Loucy (cell line): Measurements from ENCODE around the gene KDM4C.

ENCODE experiments used
- H2AFZ ChIP-seq: fragments of 200-600 bp; sonication (generic); 2 replicates; pipeline ENCODE4 v1.6.0; 2016; ENCODE audit warnings: antibody characterized with exemption, mild to moderate bottlenecking, low read length, moderate library complexity
- H3F3A ChIP-seq: fragments of 200-600 bp; 2 replicates; pipeline ENCODE4 v1.6.0; 2016; ENCODE audit warnings: antibody characterized with exemption, low read depth, mild to moderate bottlenecking
- H3K27me3 ChIP-seq: fragments of 200-600 bp; sonication (generic); 2 replicates; pipeline ENCODE4 v1.6.1; 2014; ENCODE audit warnings: low read length, mild to moderate bottlenecking; ENCODE audit not compliant: insufficient read depth, poor library complexity, severe bottlenecking
- H3K36me3 ChIP-seq: fragments of 200-600 bp; sonication (generic); 2 replicates; pipeline ENCODE4 v1.6.1; 2016; ENCODE audit warnings: low read length; ENCODE audit not compliant: insufficient read depth
- H3K4me1 ChIP-seq: fragments of 200-600 bp; sonication (generic); 2 replicates; pipeline ENCODE4 v1.5.1; 2014; ENCODE audit warnings: low read length, mild to moderate bottlenecking; ENCODE audit not compliant: insufficient read depth, poor library complexity, severe bottlenecking
- H3K4me2 ChIP-seq: fragments of 200-600 bp; sonication (generic); 2 replicates; pipeline ENCODE4 v1.6.0; 2014; ENCODE audit warnings: antibody characterized with exemption, low read length, low read depth, mild to moderate bottlenecking; ENCODE audit not compliant: poor library complexity, severe bottlenecking
- H3K4me3 ChIP-seq: fragments of 200-600 bp; sonication (generic); 2 replicates; pipeline ENCODE4 v1.5.1; 2014; ENCODE audit warnings: low read length, mild to moderate bottlenecking, mixed read lengths; ENCODE audit not compliant: poor library complexity, severe bottlenecking
- H3K79me2 ChIP-seq: fragments of 200-600 bp; sonication (generic); 2 replicates; pipeline ENCODE4 v1.6.1; 2014; ENCODE audit warnings: low read length; ENCODE audit not compliant: insufficient read depth
- H3K9ac ChIP-seq: fragments of 200-600 bp; sonication (generic); 2 replicates; pipeline ENCODE4 v1.6.0; 2014; ENCODE audit warnings: mild to moderate bottlenecking, low read depth, low read length, moderate library complexity; ENCODE audit not compliant: poor library complexity, severe bottlenecking
- H3K9me2 ChIP-seq: fragments of 200-600 bp; sonication (generic); replicated peaks from 2 replicates; pipeline ENCODE4 v1.6.1; 2016; ENCODE audit warnings: low read depth, low read length, mixed read lengths
- H3K9me3 ChIP-seq: fragments of 200-600 bp; sonication (generic); 2 replicates; pipeline ENCODE4 v1.6.1; 2014; ENCODE audit warnings: mild to moderate bottlenecking, antibody characterized with exemption, low read length, low read depth; ENCODE audit not compliant: insufficient read depth
- H4K20me1 ChIP-seq: fragments of 200-600 bp; sonication (generic); 2 replicates; pipeline ENCODE4 v1.6.0; 2014; ENCODE audit warnings: antibody characterized with exemption, low read length, mild to moderate bottlenecking; ENCODE audit not compliant: insufficient read depth, poor library complexity, severe bottlenecking
- CTCF ChIP-seq: fragments of 200-600 bp; sonication (generic); conservative IDR thresholded peaks from 2 replicates; pipeline ENCODE4 v1.5.1; 2014; ENCODE audit warnings: mild to moderate bottlenecking, antibody characterized with exemption, low read length
- EZH2phosphoT487 ChIP-seq: fragments of 200-600 bp; IDR thresholded peaks from 2 replicates; pipeline ENCODE4 v1.6.1; 2018; ENCODE audit warnings: antibody characterized with exemption, mild to moderate bottlenecking, moderate library complexity, borderline replicate concordance

Gene KDM4C

GRCh38 chr9:7094052-7094451 is 336.3 kb downstream of the KDM4C start:
- H3K27me3 ChIP-seq: no peaks in the 10 kb centered on the region
- H3K9ac ChIP-seq: no peak overlapping the region
- H2AFZ ChIP-seq: no peak overlapping the region
- no peaks in the 10 kb centered on the region for H4K20me1 ChIP-seq
- H3K79me2 ChIP-seq: no peaks in the 10 kb centered on the region
- no peaks in the 10 kb centered on the region for H3K9me2 ChIP-seq
- H3F3A ChIP-seq: no peaks in the 10 kb centered on the region
- no peaks in the 10 kb centered on the region for H3K36me3 ChIP-seq
- no peak overlapping the region for H3K4me3 ChIP-seq
- H3K9me3 ChIP-seq: no peaks in the 10 kb centered on the region
- peak; percentile 30; the same call in 1 of the 2 replicates for TF ChIP-seq CTCF
- no peak for TF ChIP-seq EZH2phosphoT487
- H3K4me1 ChIP-seq: peaks cover 27% of the 10 kb centered on the region
- no peak overlapping the region for H3K4me2 ChIP-seq

GRCh38 chr9:7094576-7094975 is 336.8 kb downstream of the KDM4C start:
- no peaks in the 10 kb centered on the region for H3K9me3 ChIP-seq
- no peaks in the 10 kb centered on the region for H3K79me2 ChIP-seq
- no peaks in the 10 kb centered on the region for H3F3A ChIP-seq
- peak overlapping the region; percentile 8 for H3K4me2 ChIP-seq
- H2AFZ ChIP-seq: no peak overlapping the region
- TF ChIP-seq EZH2phosphoT487 (no peak), CTCF (no peak)
- H3K27me3 ChIP-seq: no peaks in the 10 kb centered on the region
- no peaks in the 10 kb centered on the region for H4K20me1 ChIP-seq
- H3K4me3 ChIP-seq: no peak overlapping the region
- no peaks in the 10 kb centered on the region for H3K9me2 ChIP-seq
- no peaks in the 10 kb centered on the region for H3K36me3 ChIP-seq
- H3K9ac ChIP-seq: no peak overlapping the region
- H3K4me1 ChIP-seq: peaks cover 23% of the 10 kb centered on the region

- H3F3A ChIP-seq: no peaks in the 10 kb centered on the region
- H3K27me3 ChIP-seq: no peaks in the 10 kb centered on the region
- H2AFZ ChIP-seq: no peak overlapping the region
- no peaks in the 10 kb centered on the region for H3K9me2 ChIP-seq
- no peaks in the 10 kb centered on the region for H3K36me3 ChIP-seq
- no peaks in the 10 kb centered on the region for H4K20me1 ChIP-seq
- peak overlapping the region; percentile 8 for H3K4me2 ChIP-seq
- peaks cover 18% of the 10 kb centered on the region for H3K4me1 ChIP-seq
- no peaks in the 10 kb centered on the region for H3K9me3 ChIP-seq
- no peak overlapping the region for H3K9ac ChIP-seq
- H3K79me2 ChIP-seq: no peaks in the 10 kb centered on the region
- TF ChIP-seq CTCF (no peak), EZH2phosphoT487 (no peak)
- no peak overlapping the region for H3K4me3 ChIP-seq
Measured at GRCh38 chr9:7095058-7095457, 337.3 kb downstream of the KDM4C start.
